HUES64 (cell line): Measurements from ENCODE around the gene HSPA1L.
"Not testable (repeated sequence)": the region's sequence is repeated elsewhere in the genome, so short reads cannot be mapped to it uniquely, and the experiment has no call there.

Experiments
- H3K27ac ChIP-seq: 2 replicates; pipeline ENCODE4 v1.7.0; 2013; ENCODE audit warnings: low read depth, low read length, inconsistent platforms
- H3K27me3 ChIP-seq: 2 replicates; pipeline ENCODE4 v1.6.1; 2013; ENCODE audit warnings: mild to moderate bottlenecking, low read length; ENCODE audit not compliant: insufficient read depth
- H3K36me3 ChIP-seq: 2 replicates; pipeline ENCODE4 v1.6.1; 2013; ENCODE audit warnings: mild to moderate bottlenecking, low read length; ENCODE audit not compliant: insufficient read depth
- H3K4me1 ChIP-seq: 2 replicates; pipeline ENCODE4 v1.6.1; 2013; ENCODE audit warnings: mild to moderate bottlenecking, low read length, moderate library complexity; ENCODE audit not compliant: insufficient read depth
- H3K4me3 ChIP-seq: 2 replicates; pipeline ENCODE4 v1.5.1; 2013; ENCODE audit warnings: mild to moderate bottlenecking, low read length, moderate library complexity
- H3K9ac ChIP-seq: 2 replicates; pipeline ENCODE4 v1.6.1; 2013; ENCODE audit warnings: mild to moderate bottlenecking, low read depth, low read length
- H3K9me3 ChIP-seq: 2 replicates; pipeline ENCODE4 v1.6.1; 2013; ENCODE audit warnings: low read depth, low read length; ENCODE audit not compliant: insufficient read depth
- WGBS: fragments of 150-250, 120-280 bp; methylation state at CpG from one replicate; pipeline ENCODE4 v1.1.7; 2013; ENCODE audit warnings: missing lambda C conversion rate; 5-methylcytosine and 5-hydroxymethylcytosine counted together

The HSPA1L gene

DNA sequence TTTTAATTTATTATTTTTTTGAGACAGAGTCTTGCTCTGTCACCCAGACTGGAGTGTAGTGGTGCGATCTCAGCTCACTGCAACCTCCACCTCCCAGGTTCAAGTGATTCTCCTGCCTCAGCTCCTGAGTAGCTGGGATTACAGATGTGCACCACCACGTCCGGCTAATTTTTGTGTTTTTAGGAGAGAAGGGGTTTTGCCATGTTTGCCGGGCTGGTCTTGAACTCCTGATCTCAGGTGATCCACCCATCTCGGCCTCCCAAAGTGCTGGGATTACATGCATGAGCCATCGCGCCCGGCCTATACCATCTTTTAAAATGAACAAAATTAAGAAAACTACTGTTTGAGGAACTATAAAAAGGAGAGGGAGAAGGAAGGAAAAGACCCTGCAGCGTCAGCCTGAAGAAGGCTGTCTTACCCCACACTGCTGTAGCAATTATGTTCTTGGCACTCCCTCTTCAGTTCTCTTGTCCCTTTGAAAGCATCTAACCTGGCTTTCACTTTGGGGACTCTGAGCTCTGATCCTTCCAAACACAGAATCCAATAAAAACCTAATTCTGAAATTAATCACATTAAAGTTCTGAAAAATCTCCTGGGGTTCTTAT is 8.6 kb upstream of the HSPA1L start:
- not testable (repeated sequence) for H3K27ac ChIP-seq, H3K36me3 ChIP-seq, H3K9me3 ChIP-seq, H3K4me3 ChIP-seq, H3K27me3 ChIP-seq, H3K9ac ChIP-seq
- peaks cover 10% of the 10 kb centered on the region for H3K4me1 ChIP-seq
- WGBS = 95% methylated on average over 8 of the region's 9 CpGs

DNA sequence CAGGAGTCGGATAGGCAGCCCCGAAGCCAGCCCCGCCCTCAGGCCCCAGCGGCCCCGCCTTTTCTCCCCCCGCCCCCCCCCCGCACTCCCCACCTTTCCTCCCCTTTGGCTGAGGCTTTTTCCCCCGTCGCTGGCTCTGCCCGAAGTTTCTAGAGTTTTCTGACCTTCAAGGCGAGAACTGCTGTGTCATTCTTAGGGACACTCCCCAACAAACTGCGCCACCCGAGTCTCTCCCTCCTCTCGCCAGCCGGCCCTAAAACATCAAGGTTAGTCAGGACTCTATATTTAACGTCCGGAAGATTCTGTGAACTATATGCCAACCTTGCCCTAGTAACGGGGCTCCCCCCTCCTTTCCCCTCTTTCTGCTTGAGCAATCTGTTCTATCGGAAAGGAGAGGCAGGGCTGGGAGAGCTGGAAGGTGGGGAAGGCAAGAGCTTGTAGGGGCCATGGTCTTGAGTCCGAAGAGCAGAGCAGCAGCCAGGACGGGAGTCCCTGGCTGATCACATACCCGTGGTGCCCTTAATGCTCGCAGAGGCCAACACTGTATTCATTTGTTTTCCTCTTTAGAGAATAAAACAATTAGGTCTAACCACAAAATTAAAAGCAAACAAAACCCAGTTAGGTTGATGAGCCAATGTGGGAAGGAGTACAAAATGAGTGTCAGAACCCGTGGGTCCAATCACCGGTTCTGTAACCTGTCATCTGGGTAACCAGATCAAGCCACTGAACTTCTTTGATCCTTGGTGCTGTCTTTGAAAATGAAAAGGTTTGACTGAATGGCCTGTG is 7.1 kb upstream of the HSPA1L start:
- H3K27ac ChIP-seq = peak overlapping the region; percentile 95
- H3K9me3 ChIP-seq = no peaks in the 10 kb centered on the region
- peaks cover 10% of the 10 kb centered on the region for H3K4me1 ChIP-seq
- 4% methylated on average over 24 of the region's 25 CpGs for WGBS
- H3K4me3 ChIP-seq = peak overlapping the region; percentile 70
- H3K27me3 ChIP-seq = no peaks in the 10 kb centered on the region
- H3K36me3 ChIP-seq = no peaks in the 10 kb centered on the region
- H3K9ac ChIP-seq = peak overlapping the region; percentile 87

DNA sequence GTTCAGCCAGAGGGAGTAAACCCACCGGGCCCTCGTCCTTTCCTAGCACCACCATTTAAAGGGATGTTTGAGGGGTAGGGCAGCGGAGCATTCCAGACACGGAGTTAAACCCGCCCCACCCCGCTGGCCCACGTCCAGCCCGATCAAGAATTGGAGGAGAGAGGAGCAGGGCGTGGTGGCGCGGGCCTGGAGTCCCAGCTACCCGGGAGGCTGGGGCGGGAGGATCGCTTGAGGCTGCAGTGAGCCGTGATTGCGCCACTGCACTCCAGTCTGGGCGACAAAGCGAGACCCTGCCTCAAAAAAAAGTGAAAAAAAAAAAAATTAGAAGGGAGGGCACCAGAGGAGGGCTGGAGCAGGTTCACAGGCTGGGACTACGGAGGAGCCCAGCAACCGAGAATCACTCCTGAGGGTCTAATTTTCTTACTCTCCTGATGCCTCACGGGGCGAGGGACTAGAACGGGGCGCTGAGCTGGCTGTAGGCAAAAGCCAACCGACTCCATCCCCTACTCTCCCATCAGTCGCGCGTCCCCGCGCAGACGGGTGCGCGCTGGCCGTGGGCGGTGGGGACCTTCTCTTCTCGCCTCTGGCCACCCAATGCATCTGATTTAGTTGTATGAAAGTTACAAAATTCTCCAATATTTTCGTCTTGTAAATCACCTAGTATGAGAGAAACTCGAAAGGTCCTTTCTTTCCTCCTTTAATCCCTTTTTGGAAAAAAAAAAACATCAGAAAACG is 6.4 kb upstream of the HSPA1L start:
- Histone ChIP-seq H3K9me3 (no peaks in the 10 kb centered on the region), H3K27ac (peak overlapping the region; percentile 95)

DNA sequence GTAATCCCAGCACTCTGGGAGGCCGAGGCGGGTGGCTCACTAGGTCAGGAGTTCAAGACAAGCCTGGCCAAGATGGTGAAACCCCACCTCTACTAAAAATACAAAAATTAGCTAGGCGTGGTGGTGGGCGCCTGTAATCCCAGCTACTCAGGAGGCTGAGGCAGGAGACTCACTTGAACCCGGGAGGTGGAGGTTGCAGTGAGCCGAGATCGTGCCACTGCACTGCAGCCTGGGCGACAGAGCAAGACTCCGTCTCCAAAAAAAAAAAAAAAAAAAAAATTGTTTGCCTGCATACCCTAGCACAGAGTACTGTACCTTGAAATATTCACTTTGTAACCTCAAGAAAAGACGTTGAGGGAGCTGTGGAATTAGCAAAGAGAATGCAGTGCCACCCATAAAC is 5.3 kb upstream of the HSPA1L start:
- not testable (repeated sequence) for H3K9ac ChIP-seq, H3K27ac ChIP-seq, H3K27me3 ChIP-seq, H3K4me3 ChIP-seq, H3K4me1 ChIP-seq, H3K9me3 ChIP-seq, H3K36me3 ChIP-seq
- 90% methylated on average over 10 of the region's 10 CpGs for WGBS

More for the DNA sequence above, 6.4 kb upstream of the HSPA1L start:
- H3K4me3 ChIP-seq = peak overlapping the region; percentile 70
- H3K9ac ChIP-seq = peak overlapping the region; percentile 81
- no peaks in the 10 kb centered on the region for H3K36me3 ChIP-seq
- 8% methylated on average over 33 of the region's 39 CpGs for WGBS
- no peaks in the 10 kb centered on the region for H3K27me3 ChIP-seq
- peaks cover 10% of the 10 kb centered on the region for H3K4me1 ChIP-seq

DNA sequence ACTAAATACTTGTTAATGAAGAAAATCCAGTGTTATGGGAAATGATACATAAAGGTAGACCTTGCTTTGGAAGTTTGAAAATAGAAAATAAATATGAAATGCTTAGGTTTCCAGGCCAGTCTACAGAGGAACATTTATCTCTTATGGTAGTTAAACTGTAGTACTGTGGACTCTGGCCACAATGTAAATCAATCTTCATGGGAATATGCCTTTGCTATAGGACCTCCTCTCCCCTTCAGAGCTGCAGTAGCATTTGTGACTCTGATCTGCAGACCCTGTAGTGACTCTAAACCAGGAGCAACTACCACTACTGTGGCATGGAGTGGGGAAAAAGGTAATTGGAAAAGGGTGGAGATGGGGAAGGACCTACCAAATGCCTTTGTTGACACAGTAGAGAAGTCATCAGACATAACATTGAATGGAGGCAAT is 4.8 kb upstream of the HSPA1L start:
- H3K9ac ChIP-seq = no peak overlapping the region
- H3K4me1 ChIP-seq = 0 out of 2 replicates have a peak, but pooled peaks cover 4% of the 10 kb centered on the region
- H3K36me3 ChIP-seq = no peaks in the 10 kb centered on the region
- H3K27me3 ChIP-seq = no peaks in the 10 kb centered on the region
- H3K27ac ChIP-seq = no peak overlapping the region
- no peak overlapping the region for H3K4me3 ChIP-seq
- H3K9me3 ChIP-seq = no peaks in the 10 kb centered on the region

DNA sequence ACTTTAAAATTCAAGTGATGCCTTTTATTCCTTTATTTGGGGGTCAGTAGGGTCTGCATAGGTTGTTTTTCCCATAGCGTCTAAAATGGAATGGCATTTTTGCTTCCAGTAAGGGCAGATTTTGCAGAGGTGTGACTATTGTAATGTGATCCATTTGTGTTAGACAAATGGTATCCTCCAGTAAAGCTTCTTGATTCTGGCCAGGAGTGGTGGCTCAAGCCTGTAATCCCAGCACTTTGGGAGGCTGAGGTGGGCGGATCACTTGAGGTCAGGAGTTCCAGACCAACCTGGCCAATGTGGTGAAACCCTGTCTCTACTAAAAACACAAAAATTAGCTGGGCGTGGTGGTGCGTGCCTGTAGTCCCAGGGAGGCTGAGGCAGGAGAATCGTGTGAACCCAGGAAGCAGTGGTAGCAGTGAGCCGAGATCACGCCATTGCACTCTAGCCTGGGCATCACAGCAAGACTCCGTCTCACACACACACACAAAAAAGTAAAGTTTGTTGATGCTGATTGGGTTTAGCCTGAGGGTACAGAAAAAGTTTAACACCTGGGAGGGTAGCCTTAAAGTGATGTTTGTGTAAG is 2.9 kb upstream of the HSPA1L start:
- not testable (repeated sequence) for H3K4me1 ChIP-seq, H3K36me3 ChIP-seq, H3K9ac ChIP-seq, H3K9me3 ChIP-seq, H3K27me3 ChIP-seq, H3K27ac ChIP-seq
- peak overlapping the region; percentile 36 for H3K4me3 ChIP-seq
- WGBS = 90% methylated on average over 7 of the region's 8 CpGs

DNA sequence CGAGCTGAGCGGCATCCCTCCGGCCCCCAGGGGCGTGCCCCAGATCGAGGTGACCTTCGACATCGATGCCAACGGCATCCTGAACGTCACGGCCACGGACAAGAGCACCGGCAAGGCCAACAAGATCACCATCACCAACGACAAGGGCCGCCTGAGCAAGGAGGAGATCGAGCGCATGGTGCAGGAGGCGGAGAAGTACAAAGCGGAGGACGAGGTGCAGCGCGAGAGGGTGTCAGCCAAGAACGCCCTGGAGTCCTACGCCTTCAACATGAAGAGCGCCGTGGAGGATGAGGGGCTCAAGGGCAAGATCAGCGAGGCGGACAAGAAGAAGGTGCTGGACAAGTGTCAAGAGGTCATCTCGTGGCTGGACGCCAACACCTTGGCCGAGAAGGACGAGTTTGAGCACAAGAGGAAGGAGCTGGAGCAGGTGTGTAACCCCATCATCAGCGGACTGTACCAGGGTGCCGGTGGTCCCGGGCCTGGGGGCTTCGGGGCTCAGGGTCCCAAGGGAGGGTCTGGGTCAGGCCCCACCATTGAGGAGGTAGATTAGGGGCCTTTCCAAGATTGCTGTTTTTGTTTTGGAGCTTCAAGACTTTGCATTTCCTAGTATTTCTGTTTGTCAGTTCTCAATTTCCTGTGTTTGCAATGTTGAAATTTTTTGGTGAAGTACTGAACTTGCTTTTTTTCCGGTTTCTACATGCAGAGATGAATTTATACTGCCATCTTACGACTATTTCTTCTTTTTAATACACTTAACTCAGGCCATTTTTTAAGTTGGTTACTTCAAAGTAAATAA is 2.2 kb upstream of the HSPA1L start:
- H3K4me3 ChIP-seq = peak overlapping the region; percentile 36
- H3K27ac ChIP-seq, H3K4me1 ChIP-seq, H3K9me3 ChIP-seq, H3K36me3 ChIP-seq, H3K9ac ChIP-seq, H3K27me3 ChIP-seq: not testable (repeated sequence)
- 90% methylated on average over 11 of the region's 37 CpGs for WGBS

DNA sequence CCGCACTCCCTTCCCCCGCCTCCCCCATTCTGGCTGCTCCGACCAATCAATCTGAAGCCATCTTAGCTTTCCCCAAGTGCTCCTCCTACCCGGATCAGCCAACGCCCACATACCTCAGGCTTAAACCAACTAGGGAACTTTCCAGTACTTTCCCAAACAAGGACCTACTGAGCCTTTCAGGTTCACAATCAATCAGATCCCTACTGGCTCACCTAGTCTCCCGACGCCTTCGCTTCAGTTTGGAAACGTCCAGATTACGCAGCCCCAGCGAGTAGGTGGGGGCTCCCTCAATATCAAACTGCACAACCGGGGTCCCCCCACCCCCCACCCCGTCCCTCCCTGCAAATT is 432 bp downstream of the HSPA1L start:
- peak overlapping the region; percentile 61; the same call in 1 of the 2 replicates for H3K9ac ChIP-seq
- WGBS = under 1% methylated on average over 13 of the region's 13 CpGs
- H3K4me3 ChIP-seq = peak overlapping the region; percentile 69
- no peaks in the 10 kb centered on the region for H3K36me3 ChIP-seq
- H3K4me1 ChIP-seq = peaks cover 3% of the 10 kb centered on the region; the same call in 1 of the 2 replicates
- peak overlapping the region; percentile 99 for H3K27ac ChIP-seq
- no peaks in the 10 kb centered on the region for H3K9me3 ChIP-seq
- no peaks in the 10 kb centered on the region for H3K27me3 ChIP-seq

DNA sequence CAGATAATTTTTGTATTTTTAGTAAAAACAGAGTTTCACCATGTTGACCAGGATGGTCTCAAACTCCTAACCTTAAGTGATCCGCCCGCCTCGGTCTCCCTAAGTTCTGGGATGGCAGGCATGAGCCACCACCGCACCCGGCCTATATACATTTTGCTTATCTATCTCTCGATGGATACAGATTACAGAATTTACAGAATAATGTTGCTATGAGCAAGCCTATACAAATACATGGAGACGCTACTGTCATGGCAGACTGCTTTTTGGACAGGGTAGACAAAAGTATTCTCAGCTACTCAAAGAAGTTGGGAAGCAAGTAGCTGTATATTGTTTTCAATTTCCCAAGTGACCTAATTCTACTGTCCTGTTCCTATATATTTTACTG is 1.6 kb downstream of the HSPA1L start:
- peaks cover 3% of the 10 kb centered on the region; the same call in 1 of the 2 replicates for H3K4me1 ChIP-seq
- WGBS = 93% methylated on average over 7 of the region's 7 CpGs
- H3K27me3 ChIP-seq = no peaks in the 10 kb centered on the region
- H3K36me3 ChIP-seq = no peaks in the 10 kb centered on the region
- no peak overlapping the region for H3K27ac ChIP-seq
- peak overlapping the region; percentile 69 for H3K4me3 ChIP-seq
- no peak overlapping the region for H3K9ac ChIP-seq
- H3K9me3 ChIP-seq = no peaks in the 10 kb centered on the region

DNA sequence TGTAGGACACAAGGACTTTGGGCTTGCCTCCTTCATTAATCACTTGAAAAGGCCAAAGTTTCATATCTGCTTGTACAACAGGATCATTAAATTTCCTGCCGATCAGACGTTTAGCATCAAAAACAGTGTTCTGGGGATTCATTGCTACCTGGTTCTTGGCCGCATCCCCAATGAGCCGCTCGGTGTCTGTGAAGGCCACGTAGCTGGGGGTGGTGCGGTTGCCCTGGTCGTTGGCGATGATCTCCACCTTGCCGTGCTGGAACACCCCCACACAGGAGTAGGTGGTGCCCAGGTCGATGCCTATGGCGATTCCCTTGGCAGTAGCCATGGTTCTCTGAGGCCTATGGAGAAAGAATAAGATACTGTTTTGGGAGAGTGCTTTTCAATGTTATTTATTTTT is 3.4 kb downstream of the HSPA1L start:
- H3K27me3 ChIP-seq = no peaks in the 10 kb centered on the region
- no peak overlapping the region for H3K27ac ChIP-seq
- H3K9ac ChIP-seq = no peak overlapping the region
- H3K4me3 ChIP-seq = no peak overlapping the region
- H3K9me3 ChIP-seq = no peaks in the 10 kb centered on the region
- WGBS = 95% methylated on average over 12 of the region's 12 CpGs
- H3K4me1 ChIP-seq = peaks cover 3% of the 10 kb centered on the region; the same call in 1 of the 2 replicates
- no peaks in the 10 kb centered on the region for H3K36me3 ChIP-seq
